ENCODE data around the gene DLG4.

Gene DLG4

DNA sequence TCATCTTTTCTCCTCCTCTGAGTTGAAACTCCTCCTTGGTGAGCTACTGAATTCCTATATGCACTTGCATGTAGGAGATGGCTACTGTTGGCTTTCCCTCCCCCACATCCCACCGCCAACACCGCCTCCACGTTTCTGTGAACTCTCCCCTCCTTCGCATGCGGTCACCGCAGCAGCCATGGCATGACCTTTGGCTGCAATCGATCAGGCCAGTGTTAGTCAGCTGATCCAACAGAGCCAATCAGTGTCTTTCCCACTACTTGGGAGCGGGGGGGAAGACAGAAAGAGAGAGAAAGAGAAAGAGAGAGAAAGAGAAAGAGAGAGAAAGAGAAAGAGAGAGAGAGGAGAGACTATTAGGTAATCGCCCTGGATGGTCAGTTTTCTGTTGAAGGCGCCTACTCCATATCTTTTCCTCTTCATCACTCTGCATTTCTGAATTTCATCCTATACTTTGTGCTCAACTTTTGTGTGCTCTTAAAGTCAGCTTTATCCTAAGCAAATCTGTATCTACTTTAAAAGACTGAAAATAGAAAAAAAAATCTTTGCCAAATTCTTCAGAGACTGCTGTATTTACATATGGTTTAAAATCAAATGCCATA, 63.2 kb downstream of the DLG4 start:
- DNase-seq (ENCODE audit: low read depth in 2 of 2), result no peak

DNA sequence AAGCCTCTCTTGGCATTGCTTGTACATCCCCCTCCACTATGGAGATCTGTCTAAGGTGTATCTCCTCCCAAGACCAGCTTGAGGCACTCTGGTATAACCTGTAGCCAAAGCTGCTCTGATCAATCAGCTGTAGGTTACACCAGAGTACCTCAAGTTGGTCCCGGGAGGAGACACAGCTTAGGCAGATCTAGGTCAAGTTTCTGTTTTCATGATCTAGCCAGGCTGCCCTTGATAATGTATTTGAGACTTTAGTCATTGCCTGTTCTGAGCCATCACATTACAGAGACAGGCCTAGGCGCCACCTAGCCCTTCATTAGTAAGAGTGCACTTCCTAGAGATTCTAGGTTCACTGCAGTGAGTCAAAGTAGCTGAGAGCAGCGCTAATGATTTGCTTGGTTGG, 71.9 kb downstream of the DLG4 start:
- no peak for DNase-seq (ENCODE audit: low read depth in 2 of 2)

DNA sequence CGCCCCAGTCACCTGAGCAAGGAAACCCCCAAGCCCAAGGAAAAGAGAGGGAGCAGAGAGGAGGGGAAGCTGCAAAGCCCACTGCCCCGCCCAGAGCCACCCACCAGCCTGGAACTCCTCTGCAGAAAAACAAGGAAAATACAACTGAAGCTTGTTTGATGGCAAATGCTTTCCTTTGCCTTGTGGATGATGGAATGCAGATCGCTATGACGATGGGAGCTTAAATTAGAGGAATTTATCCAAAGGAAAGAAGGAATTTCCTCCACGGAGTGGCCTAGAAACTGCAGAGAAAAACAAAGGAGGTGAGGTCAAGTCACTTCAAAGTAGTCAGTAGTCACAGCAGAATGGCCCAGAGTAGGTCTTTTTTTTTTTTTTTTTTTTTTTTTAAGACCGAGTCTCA, 73.5 kb downstream of the DLG4 start:
- DNase-seq (ENCODE audit: low read depth in 2 of 2), result no peak

DNA sequence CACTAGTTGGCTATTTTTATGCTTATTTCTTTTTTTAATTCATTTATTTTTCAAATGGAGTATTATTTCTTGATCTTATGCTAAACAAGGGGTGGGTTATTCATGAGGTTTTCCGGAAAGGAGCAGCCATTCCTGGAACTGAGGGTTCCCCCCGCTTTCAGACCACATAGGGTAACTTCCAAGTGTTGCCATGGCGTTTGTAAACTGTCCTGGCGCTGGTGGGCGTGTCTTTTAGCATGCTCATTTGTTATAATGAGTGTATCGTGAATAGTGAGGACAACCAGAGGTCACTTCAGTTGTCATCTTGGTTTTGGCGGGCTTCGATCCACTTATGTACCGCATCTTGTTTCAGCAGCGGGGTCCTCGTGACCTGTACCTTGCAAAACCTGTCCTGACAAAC, 75.4 kb downstream of the DLG4 start:
- no peak for DNase-seq (ENCODE audit: low read depth in 2 of 2)

DNA sequence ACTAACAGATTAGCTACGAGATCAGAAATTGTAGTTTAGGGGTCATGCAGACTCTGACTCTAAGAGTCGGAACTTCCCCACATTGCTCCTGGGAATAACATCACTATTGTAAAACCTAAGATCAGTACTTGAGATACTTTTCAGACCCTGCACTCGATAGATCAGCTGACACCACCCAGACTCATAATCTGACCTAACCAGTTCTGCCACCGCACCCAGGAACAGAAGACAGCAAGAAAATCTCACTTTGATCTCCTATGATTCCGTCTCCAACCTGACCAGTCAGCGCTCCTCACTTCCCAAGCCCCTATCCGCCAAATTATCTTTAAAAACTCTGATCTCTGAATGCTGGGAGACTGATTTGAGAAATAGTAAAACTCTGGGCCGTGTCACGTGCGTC, 77.8 kb downstream of the DLG4 start:
- no peak for DNase-seq (ENCODE audit: low read depth in 2 of 2)

DNA sequence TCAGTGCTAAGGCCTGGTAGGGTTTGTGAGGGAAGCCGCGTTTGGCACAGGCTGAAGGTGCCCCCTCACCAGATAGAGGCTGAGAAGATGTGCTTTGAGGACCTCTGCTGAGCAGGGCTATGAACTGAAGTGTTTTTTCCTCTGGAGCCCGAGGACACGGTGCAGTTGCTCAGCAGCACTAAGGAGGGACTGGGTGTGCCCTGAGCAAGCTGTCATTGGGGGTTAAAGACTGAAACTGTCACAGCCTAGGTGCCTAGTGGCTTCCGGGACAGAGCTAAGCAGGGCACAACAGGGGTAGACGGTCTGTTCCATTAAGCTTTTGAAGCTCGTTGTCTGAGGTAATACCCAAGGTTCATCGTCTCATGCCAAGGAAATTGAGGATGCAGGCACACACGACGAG, 80.2 kb downstream of the DLG4 start:
- DNase-seq (ENCODE audit: low read depth in 2 of 2), result no peak

DNA sequence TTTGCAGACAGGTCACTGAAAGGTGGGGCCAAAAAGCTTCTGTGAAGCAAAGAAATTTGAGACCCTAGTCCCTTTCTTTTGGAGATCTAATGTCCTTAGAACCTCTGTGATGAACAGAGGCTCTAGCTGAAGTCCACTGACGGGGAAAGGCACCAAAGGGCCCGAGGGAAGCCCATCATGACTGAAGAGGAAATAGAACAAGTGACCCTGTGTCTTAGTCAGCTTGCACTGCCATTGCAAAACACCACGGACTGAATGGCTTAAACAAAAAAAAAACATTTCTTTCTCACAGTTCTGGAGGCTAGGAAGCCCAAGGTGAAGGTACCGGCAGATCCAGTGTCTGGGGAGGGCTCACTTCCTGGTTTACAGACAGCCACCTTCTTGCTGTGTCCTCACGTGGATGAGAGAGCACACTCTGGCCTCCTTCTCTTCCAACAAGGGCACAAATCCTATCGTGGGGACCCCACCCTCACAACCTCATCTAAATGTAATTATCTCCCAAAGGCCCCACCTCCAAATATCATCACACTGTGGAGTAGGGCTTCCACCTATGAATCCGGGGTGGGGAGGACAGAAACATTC, 80.7 kb downstream of the DLG4 start:
- no peak for DNase-seq (ENCODE audit: low read depth in 2 of 2)

DNA sequence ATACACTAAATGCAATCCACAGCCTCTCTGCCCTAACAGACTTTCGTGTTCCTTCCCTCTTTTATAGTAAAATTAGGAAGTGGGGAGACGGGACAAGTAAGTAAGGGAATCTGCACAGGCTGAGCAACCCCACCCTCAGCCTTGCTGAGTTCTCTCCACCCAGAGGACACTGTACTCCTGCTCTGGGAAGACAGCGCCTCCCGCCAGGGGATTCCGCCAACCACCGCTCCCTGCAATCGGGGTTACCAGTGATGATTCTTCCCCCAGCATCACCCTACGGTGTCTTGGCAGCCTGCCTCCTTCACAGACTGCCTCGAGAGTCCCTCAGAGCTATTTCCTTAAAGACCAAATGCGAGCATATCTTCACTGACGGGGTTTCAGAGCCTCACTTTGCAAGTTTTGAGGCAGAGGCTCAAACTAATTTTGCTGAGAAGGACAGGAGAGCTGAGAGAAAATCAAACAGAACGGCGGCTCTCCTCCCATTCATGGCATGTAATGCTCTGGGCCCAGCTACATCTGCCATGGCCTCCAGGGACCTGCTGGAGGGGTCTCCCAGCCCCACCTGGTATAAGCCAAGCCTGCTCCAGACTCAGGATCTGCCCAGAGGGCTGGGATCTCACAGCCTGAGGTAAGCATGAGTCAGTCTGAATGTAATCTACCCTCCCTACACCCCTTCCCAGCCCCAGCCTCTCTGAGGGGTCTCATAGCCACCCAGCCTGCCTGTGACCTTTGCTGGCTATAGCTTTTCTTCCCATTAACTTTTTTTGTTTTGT, 82.3 kb downstream of the DLG4 start:
- no peak for DNase-seq (ENCODE audit: low read depth in 2 of 2)

Measured in stimulated activated CD8-positive, alpha-beta memory T cell treated with anti-CD3 and anti-CD28 coated beads, Interleukin-2, amount 100 ng/mL, for 48 hours (primary cell).